ENCODE data around the gene IL31. TPM values are rescaled to one million over a fixed set of nuclear protein-coding genes. Genes with fewer than 3 reads are reported as not detected.
A peak's percentile ranks its signal among the peaks of the same experiment; 100 is the strongest.
"Not testable (repeated sequence)": the region's sequence is repeated elsewhere in the genome, so short reads cannot be mapped to it uniquely, and the experiment has no call there.

The IL31 gene
- polyA plus RNA-seq, 6 donors from 2014 or later: not detected

DNA sequence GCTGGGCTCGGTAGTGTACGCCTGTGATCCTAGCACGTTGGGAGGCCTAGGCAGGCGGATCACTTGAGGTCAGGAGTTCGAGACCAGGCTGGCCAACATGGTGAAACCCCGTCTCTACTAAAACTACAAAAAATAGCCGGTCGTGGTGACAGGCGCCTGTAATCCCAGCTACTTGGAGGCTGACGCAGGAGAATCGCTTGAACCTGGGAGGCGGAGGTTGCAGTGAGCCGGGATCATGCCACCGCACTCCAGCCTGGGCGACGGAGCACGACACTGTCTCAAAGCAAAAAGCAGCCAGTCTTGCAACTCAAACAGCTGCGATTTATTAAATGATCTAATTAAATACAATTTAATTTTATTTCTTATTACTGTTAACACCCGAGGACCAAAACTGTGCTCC lies 28.8 kb upstream of the IL31 start:
- Mint-ChIP-seq H3K4me1 (peaks cover 9 to 23% (median 17%) of the 10 kb centered on the region in 3 donors), H3K4me3 (peak overlapping the region; percentile 77 to 89 (median 82)), H3K27me3 (peaks cover 14 to 48% (median 45%) of the 10 kb centered on the region in 3 donors)
- H3K9me3 Mint-ChIP-seq; H3K27ac Mint-ChIP-seq; H3K36me3 Mint-ChIP-seq; ATAC-seq (ENCODE audit: low read depth in 2 of 2); DNase-seq: not testable (repeated sequence)

DNA sequence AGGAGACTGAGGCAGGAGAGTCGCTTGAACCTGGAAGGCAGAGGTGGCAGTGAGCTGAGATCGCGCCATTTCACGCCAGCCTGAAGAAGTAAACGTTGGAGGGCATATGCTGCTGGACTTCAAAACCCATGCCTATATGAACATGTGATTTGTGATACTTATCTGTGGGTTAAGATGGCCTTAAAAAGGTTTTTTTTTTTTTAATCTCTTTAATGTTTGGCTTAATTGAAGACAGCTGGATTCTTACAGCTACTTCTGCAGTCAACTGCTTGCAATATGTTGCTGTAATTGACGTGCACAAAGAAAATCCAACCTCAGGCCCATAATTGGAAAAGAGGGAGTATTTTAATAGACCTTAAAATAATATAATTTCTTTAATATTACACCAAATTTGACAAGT lies 28.0 kb upstream of the IL31 start:
- DNase-seq (no peak), ATAC-seq (ENCODE audit: low read depth in 2 of 2) (no peak)
- H3K4me1 Mint-ChIP-seq: peaks cover 9 to 23% (median 17%) of the 10 kb centered on the region in 3 donors
- H3K9me3 Mint-ChIP-seq: no peaks in the 10 kb centered on the region
- peak overlapping the region in 2 of 8 donors; percentile 51 to 77 for H3K4me3 Mint-ChIP-seq
- H3K27ac Mint-ChIP-seq: no peak overlapping the region
- H3K36me3 Mint-ChIP-seq: no peaks in the 10 kb centered on the region
- H3K27me3 Mint-ChIP-seq: peaks cover 14 to 56% (median 53%) of the 10 kb centered on the region in 3 donors

DNA sequence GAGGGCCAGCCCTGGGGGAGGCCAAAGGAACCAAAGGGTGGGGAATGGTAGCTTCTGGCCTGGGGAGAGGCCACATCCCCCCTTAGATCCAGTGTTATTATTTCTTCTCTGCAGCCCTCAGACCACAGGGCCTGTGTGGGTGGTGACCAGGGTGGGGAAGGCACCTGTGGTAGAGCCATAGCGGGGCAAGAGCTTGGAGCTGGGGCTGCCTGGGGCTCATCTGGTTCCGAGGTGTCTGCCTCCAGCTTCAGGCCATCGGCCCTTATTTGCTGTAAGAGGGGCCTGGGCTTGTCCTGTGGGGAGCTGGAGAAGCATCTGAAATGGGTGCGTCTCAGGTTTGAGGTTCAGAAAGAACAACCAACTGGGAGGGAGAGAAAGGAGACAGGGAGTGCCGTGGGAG lies 27.4 kb upstream of the IL31 start:
- Mint-ChIP-seq H3K4me1 (peaks cover 9 to 20% (median 17%) of the 10 kb centered on the region in 3 donors), H3K27ac (no peak overlapping the region), H3K27me3 (peaks cover 14 to 57% (median 55%) of the 10 kb centered on the region in 3 donors), H3K36me3 (no peaks in the 10 kb centered on the region), H3K4me3 (peak overlapping the region in 2 of 8 donors; percentile 64 to 69), H3K9me3 (no peaks in the 10 kb centered on the region)
- no peak for DNase-seq
- ATAC-seq (ENCODE audit: low read depth in 2 of 2): no peak

DNA sequence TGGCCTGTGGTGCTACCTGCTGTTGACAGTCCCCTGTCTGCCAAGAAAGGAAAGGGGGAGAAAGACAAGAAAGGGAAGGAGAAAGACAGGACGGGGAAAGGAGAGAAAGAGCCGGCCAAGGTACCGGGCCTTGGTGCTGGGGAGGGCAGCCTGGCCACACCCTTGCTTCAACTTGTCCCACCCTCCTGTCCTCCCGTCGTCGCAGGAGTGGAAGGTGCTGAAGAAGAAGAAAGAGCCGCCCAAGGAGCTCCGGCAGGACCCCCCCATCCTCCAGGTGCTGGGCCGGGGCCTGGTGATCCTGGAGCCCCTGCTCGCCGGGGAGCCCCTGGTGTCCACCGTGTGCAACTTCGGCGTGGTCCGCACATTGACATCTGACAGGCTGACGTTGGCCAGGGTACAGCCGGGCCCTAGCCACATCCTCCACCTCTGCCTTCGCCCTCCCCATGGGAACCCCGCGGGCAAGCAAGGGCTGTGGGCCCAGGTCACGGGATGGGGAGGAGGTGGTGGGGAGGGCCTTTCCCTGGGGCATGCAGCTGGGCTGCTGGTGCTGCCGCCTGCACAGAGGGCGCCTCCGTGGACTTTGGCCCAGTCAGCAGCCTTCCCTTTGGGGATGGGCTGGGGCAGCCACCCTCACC lies 26.6 kb upstream of the IL31 start:
- Mint-ChIP-seq H3K27ac (no peak overlapping the region), H3K4me1 (peaks cover 9 to 19% (median 17%) of the 10 kb centered on the region in 3 donors), H3K4me3 (no peak overlapping the region), H3K36me3 (peaks cover 3 to 4% of the 10 kb centered on the region in 2 donors), H3K9me3 (peaks cover 0 to 5% (median 1%) of the 10 kb centered on the region in 7 donors), H3K27me3 (peaks cover 15 to 58% (median 57%) of the 10 kb centered on the region in 3 donors)
- no peak for ATAC-seq (ENCODE audit: low read depth in 2 of 2)
- DNase-seq: no peak

GRCh38 chr12:122199484-122200355 lies 25.7 kb upstream of the IL31 start:
- Mint-ChIP-seq H3K4me3 (no peak overlapping the region), H3K27me3 (peaks cover 12 to 56% (median 50%) of the 10 kb centered on the region in 3 donors), H3K4me1 (peaks cover 3 to 14% (median 11%) of the 10 kb centered on the region in 3 donors), H3K27ac (no peak overlapping the region), H3K9me3 (peaks cover 0 to 13% (median 8%) of the 10 kb centered on the region in 7 donors), H3K36me3 (peaks cover 7 to 8% of the 10 kb centered on the region in 2 donors)
- DNase-seq (no peak), ATAC-seq (ENCODE audit: low read depth in 2 of 2) (no peak)

DNA sequence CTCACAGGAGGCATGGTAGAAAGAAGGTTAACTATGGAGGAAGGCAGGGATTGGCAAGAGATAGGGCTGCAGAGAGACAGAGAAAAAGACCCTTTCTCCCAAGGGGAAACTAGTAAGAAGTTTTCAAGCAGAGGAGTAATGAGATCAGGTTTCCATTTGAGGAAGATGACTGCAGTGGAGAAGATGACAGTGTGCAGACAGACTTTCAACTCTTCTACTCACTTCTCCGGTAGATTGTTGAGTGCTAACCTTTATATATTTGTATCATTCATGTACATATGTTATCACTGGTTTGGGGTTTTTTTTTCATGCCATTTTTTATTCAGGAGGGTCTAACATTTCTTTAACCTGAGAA lies 23.6 kb upstream of the IL31 start:
- ATAC-seq (ENCODE audit: low read depth in 2 of 2) (no peak), DNase-seq (no peak)
- H3K9me3 Mint-ChIP-seq: peaks cover 0 to 16% (median 8%) of the 10 kb centered on the region in 7 donors
- H3K27me3 Mint-ChIP-seq: peaks cover 9 to 49% (median 43%) of the 10 kb centered on the region in 3 donors
- peaks cover 7 to 8% of the 10 kb centered on the region in 2 donors for H3K36me3 Mint-ChIP-seq
- H3K4me3 Mint-ChIP-seq: no peak overlapping the region
- H3K4me1 Mint-ChIP-seq: peaks cover 0 to 1% (median under 1%) of the 10 kb centered on the region in 3 donors
- H3K27ac Mint-ChIP-seq: peak overlapping the region in 1 of 6 donors; percentile 63

- no peak overlapping the region for H3K27ac Mint-ChIP-seq
- peaks cover 9 to 46% (median 34%) of the 10 kb centered on the region in 3 donors for H3K27me3 Mint-ChIP-seq
- ATAC-seq (ENCODE audit: low read depth in 2 of 2) (no peak), DNase-seq (no peak)
- H3K36me3 Mint-ChIP-seq: peaks cover 7 to 8% of the 10 kb centered on the region in 2 donors
- H3K4me1 Mint-ChIP-seq: peaks cover 4 to 7% (median 6%) of the 10 kb centered on the region in 3 donors
- peaks cover 0 to 16% (median 8%) of the 10 kb centered on the region in 7 donors for H3K9me3 Mint-ChIP-seq
- H3K4me3 Mint-ChIP-seq: no peak overlapping the region
These were observed 21.4 kb upstream of the IL31 start for GRCh38 chr12:122195405-122195804.

DNA sequence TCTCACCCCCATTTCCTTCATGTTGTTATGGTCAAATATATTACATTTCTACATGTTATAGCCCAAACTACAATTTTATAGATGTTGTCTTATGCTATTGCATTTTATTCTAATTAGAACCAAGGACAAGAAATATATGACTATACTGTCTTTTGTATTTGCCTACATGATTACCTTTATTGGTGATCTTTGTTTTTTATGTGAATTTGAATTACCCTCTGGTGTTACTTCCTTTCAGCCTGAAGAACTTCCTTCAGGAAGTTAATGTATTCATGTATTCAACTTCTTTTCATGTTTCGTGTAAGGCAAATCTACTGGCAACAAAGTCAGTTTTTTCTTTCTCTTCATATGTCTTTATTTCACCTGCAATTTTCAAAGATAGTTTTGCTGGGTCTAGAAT lies 20.8 kb upstream of the IL31 start:
- peaks cover 7 to 8% of the 10 kb centered on the region in 2 donors for H3K36me3 Mint-ChIP-seq
- DNase-seq (no peak), ATAC-seq (ENCODE audit: low read depth in 2 of 2) (no peak)
- peaks cover 0 to 16% (median 8%) of the 10 kb centered on the region in 7 donors for H3K9me3 Mint-ChIP-seq
- no peak overlapping the region for H3K4me3 Mint-ChIP-seq
- H3K27me3 Mint-ChIP-seq: peaks cover 9 to 40% (median 28%) of the 10 kb centered on the region in 3 donors
- H3K4me1 Mint-ChIP-seq: peaks cover 4 to 7% (median 6%) of the 10 kb centered on the region in 3 donors
- H3K27ac Mint-ChIP-seq: no peak overlapping the region

GRCh38 chr12:122192441-122192840 lies 18.4 kb upstream of the IL31 start:
- peaks cover 4 to 7% (median 6%) of the 10 kb centered on the region in 3 donors for H3K4me1 Mint-ChIP-seq
- H3K36me3 Mint-ChIP-seq: peaks cover 7 to 8% of the 10 kb centered on the region in 2 donors
- no peak overlapping the region for H3K27ac Mint-ChIP-seq

GRCh38 chr12:122190842-122191668 lies 17.0 kb upstream of the IL31 start:
- ATAC-seq (ENCODE audit: low read depth in 2 of 2) (peak; percentile 86 to 91), DNase-seq (peak; percentile 57)
- Mint-ChIP-seq H3K4me3 (peak overlapping the region in 1 of 8 donors; percentile 47), H3K36me3 (peaks cover 7% of the 10 kb centered on the region in 2 donors), H3K9me3 (peaks cover 0 to 16% (median 7%) of the 10 kb centered on the region in 7 donors), H3K27me3 (peaks cover 4 to 20% (median 8%) of the 10 kb centered on the region in 3 donors), H3K4me1 (peaks cover 4 to 7% (median 6%) of the 10 kb centered on the region in 3 donors), H3K27ac (peak overlapping the region in 1 of 6 donors; percentile 44)

More at GRCh38 chr12:122192441-122192840, 18.4 kb upstream of the IL31 start:
- peaks cover 4 to 26% (median 13%) of the 10 kb centered on the region in 3 donors for H3K27me3 Mint-ChIP-seq
- no peak for ATAC-seq (ENCODE audit: low read depth in 2 of 2)
- H3K9me3 Mint-ChIP-seq: peaks cover 0 to 16% (median 8%) of the 10 kb centered on the region in 7 donors
- no peak for DNase-seq
- H3K4me3 Mint-ChIP-seq: no peak overlapping the region

GRCh38 chr12:122189626-122190475 lies 15.8 kb upstream of the IL31 start:
- Mint-ChIP-seq H3K9me3 (peaks cover 0 to 4% (median under 1%) of the 10 kb centered on the region in 7 donors), H3K27me3 (peaks cover 0 to 13% (median 8%) of the 10 kb centered on the region in 3 donors), H3K27ac (peak overlapping the region in 1 of 6 donors; percentile 90), H3K4me3 (no peak overlapping the region), H3K4me1 (peaks cover 6 to 17% (median 16%) of the 10 kb centered on the region in 3 donors), H3K36me3 (no peaks in the 10 kb centered on the region)
- DNase-seq (no peak), ATAC-seq (ENCODE audit: low read depth in 2 of 2) (no peak)

DNA sequence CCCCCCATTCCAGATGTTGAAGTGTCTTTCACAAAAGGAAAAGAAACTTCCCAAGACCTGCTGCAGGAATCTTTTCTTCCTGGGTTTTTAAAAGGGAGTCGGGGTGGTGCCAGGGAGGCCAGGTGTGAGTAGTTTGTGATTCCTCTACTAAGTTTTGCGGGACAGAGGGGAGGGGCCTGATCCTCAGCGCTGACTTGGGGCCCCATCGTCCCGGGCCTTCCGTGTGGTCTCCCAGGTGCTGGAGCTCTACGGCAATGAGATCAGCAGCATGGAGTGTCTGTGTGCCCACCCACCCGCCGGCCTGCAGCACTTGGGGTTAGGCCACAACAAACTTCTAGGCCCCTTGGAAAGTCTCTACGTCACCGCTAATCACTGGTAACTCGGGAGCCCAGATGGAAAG lies 13.4 kb upstream of the IL31 start:
- H3K4me3 Mint-ChIP-seq: no peak overlapping the region
- peaks cover 18 to 34% (median 32%) of the 10 kb centered on the region in 3 donors for H3K4me1 Mint-ChIP-seq
- DNase-seq (no peak), ATAC-seq (ENCODE audit: low read depth in 2 of 2) (no peak)
- no peaks in the 10 kb centered on the region for H3K36me3 Mint-ChIP-seq
- peaks cover 0 to 12% (median 3%) of the 10 kb centered on the region in 3 donors for H3K27me3 Mint-ChIP-seq
- peaks cover 0 to 2% (median 0%) of the 10 kb centered on the region in 7 donors for H3K9me3 Mint-ChIP-seq
- H3K27ac Mint-ChIP-seq: no peak overlapping the region

Data from naive B cell (primary cell).